Activated CD4-positive, alpha-beta T cell treated with anti-CD3 and anti-CD28 coated beads, Interleukin-2, amount 50 U/mL, for 16 hours (primary cell): Measurements from ENCODE around the gene COQ10B.

ENCODE experiments used
- DNase-seq: peaks from one replicate; pipeline ENCODE4 v3.0.0-alpha.2; 2020

Gene COQ10B

DNA sequence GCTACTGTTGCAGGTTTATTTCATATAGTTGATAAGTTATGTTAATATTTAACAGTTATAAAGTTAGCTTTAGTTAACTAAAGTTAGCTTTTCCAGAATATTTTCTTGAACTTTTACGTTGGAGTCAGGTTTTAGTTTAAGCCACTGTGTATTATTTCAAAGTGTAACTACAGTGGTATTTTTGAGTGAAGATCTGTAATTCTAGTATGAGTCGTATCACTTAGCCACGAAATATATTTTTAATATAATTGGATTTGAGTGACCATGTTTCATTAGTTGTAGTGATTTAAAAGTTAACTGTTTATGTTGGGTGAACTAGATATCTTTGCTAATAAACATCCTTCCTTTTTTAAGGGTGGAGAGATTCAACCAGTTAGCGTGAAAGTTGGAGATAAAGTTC is 49.3 kb downstream of the COQ10B start:
- DNase-seq = no peak

DNA sequence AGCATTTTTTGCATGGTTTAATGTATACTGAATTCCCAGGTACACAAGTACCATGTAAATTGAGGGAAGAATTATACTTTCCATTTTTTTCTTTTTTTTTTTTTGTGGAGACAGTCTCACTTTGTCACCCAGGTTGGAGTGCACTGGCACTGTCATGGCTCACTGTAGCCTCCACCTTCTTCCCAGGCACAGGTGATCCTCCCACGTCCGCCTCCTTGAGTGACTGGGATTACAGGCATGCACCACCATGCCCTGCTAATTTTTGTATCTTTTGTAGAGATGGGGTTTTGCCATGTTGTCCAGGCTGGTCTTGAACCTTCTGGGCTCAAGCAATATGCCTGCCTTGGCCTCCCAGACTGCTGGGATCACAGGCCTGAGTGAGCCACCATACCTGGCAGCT is 50.6 kb downstream of the COQ10B start:
- DNase-seq = no peak

DNA sequence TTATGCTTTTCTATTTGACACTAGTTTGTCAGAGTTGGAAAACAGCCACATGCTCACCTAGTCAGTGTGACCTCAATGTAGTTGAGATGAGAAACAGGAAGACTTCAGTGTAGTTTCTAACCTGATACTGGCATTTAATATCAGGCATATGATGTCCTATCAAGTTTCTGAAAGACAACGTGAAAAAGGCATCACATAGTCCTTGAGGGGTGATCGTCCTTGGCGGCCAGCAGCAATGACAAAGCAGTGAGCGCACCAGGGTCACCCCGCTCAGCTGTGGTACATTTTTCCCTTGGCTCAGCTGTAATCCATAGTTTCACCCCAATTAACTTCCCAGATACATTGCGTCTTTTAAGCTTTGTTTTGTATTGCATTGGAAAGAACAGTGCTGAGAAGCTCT is 51.2 kb downstream of the COQ10B start:
- no peak for DNase-seq

DNA sequence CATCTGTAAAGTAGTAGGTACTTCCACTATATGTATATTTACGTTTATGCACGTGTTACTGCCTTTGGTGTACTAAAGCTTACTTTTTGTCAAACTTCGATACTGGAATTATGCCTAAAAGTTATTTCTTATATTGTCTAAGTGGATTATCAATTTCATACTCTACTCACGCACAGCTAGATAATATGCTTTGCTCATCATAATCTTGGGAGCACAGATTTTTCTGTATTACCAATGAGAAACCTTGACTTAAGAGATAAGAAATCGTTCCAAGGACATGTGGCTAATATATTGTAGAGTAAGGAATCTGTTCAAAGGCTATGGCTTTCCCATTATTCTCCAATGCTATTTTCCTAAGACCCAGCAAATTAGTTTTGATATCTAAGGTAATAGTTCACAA is 53.3 kb downstream of the COQ10B start:
- DNase-seq = no peak

DNA sequence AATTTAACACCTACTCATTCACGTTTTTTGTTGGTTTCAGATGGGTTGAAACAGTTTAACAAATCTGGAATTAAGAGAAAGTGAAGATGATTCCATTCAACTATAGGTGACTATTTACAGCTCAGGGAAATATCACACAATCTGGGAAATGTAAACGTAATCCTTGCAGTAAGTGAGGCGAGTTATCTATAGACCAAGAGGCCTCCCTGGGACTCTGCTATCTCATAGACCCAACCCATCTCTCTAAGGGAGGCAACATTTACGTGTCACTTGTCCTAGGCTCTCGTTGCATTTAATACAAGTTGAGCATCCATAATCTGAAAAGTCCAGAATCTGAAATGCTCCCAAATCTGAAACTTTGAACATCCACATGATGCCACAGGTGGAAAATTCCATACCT is 60.6 kb downstream of the COQ10B start:
- DNase-seq = no peak

DNA sequence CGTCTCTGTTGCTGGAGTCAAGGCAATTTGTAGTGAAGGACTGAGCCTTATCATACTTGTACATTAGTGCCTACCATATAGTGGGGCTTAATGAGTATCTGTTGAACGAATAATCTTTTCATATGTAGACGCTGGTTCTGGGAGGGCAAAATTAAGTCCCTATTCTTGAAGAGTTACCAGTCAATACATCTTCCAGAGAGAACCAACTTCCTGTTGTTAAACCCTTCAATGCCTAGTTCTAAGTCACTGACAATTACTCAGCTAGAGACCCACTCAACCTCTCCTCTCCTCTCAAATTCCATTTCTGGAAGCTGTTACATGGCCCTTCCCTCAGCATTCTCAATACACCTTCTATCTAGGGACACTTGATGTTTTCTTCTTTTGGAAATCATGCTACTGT is 61.4 kb downstream of the COQ10B start:
- no peak for DNase-seq

DNA sequence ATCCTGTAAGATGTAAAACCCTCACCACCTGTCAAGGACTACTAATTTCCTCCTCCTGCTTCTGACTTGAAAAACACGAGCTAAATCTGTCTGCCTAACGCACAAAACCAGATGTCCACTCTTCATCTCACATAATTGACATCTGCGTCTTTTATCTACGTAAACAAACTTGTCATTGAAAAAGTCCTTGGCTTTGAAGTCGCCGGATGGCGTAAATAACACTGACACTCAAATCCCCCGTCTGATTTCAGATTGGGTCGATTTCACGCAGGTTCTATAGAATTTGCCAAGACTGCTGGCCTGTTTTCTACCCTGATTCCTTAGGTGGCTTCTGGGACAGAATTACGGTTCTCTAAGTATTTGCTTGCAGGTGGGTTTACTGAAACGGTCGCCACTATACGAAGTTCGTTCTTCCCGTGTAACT is 62.0 kb downstream of the COQ10B start:
- DNase-seq = no peak

DNA sequence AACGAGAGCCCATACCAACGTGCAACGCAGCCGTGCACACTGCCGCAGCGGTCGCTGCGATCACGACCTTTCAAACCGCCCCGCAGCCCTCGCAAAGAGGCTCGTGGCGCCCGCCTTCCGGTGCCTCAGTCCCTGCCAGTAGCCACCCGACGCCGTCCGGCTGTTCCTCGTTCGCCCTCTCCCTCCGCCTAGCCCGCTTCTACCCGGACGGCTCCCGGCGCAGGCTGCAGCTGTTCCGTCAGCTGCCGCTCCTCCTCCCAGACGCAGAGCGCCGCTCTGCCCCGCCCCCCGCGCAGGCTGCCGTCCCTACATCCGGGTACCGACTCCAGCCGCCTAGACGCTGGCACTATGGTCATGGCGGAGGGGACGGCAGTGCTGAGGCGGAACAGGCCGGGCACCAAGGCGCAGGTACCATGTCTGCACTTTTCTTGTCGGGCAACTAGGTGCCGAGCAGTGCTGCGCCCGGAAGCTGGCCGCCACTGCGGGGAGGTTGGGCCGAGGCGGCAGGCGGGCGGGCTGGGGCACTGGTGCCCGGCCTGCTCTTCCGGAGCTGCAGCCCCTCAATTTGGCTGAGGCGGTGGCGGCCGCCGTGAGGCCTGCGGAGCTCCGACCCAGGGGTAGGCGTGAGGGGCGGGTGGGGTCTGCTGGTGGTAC is 62.5 kb downstream of the COQ10B start, which contains the start of gene MOB4:
TSS of gene MOB4 (plus strand) at position 328 of the 654 bp plus-strand sequence. CDS start at position 349, 21 bp downstream.
- peak; percentile 96 for DNase-seq

DNA sequence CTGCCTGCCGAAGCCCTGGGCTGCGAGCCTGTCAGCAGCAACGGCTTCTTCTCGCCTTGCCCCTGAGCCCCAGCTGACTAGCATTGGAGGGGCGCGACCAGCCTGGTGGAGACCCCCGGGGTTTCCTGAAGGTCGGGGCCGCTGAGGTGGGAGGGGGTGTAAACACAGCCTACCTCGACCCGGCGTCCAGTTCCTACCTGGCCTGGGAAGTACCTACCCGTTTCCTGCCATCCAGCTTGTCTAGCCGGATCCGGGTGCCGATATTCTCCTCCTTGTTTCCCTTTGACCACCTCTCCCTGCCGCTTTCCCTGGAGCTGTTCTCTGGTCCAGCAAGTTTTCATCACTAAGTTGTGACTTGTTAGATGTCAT is 63.0 kb downstream of the COQ10B start:
- DNase-seq = no peak

DNA sequence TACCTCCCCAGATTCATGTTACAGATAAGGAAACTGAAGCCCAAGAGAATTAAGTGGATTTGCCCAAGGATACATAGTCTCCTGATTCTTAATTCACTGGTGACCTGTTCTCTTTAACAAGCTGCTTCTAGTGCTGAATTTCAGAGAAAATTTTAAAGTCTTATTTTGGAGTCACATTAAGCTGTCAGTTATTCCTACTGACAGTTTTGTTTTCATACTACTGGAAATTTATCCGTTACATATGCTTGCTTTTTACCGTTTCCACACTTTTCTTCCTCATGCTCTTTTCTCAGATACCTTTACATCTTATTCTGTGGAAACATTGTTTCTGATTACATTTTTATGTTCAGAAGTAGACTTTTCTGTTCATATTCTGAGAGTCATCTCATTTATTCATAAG is 63.8 kb downstream of the COQ10B start:
- DNase-seq = no peak
